Measurements from ENCODE around the gene TFB2M.

- TF ChIP-seq POLR2A (IDR thresholded peaks at IDR 0.05) (no peak), CTCF (IDR thresholded peaks at IDR 0.05) (no peak)
Observed at GRCh38 chr1:246503341-246503740, 62.7 kb downstream of the TFB2M start.
